Neural crest cell (in vitro differentiated cells): ENCODE measurements around the gene LSM2. TPM values are rescaled to one million over a fixed set of nuclear protein-coding genes. Genes with fewer than 3 reads are reported as not detected.

Experiments used
- DNase-seq: peaks from one replicate; pipeline ENCODE4 v3.0.0; 2021; ENCODE audit warnings: low read depth, mixed read lengths, low spot score
- H3K27ac Mint-ChIP-seq: one replicate; pipeline ENCODE4 v1.8.0; 2021; ENCODE audit warnings: mild to moderate bottlenecking, mixed read lengths; ENCODE audit not compliant: unreplicated experiment
- H3K27me3 Mint-ChIP-seq: 2 replicates; pipeline ENCODE4 v1.8.0; 2021; ENCODE audit warnings: low read depth, mild to moderate bottlenecking, mixed read lengths
- H3K36me3 Mint-ChIP-seq: 2 replicates; pipeline ENCODE4 v1.8.0; 2021; ENCODE audit warnings: low read depth, mild to moderate bottlenecking, mixed read lengths
- H3K4me1 Mint-ChIP-seq: 2 replicates; pipeline ENCODE4 v1.8.0; 2021; ENCODE audit warnings: mixed read lengths
- H3K4me3 Mint-ChIP-seq: one replicate; pipeline ENCODE4 v1.8.0; 2021; ENCODE audit warnings: mild to moderate bottlenecking, mixed read lengths
- H3K9me3 Mint-ChIP-seq: 2 replicates; pipeline ENCODE4 v1.8.0; 2021; ENCODE audit warnings: mixed read lengths
- CTCF ChIP-seq: fragments of 200-600 bp; sonication (generic); conservative IDR thresholded peaks from 2 replicates; pipeline ENCODE4 v1.5.0; 2021; ENCODE audit warnings: antibody characterized with exemption, mild to moderate bottlenecking
- total RNA-seq: library from RNA; stranded (reverse); gene quantifications from 2 replicates; pipeline ENCODE4 v1.2.1, GENCODE V29; 2021

The LSM2 gene
- total RNA-seq, 1 donor from 2014 or later: 135 TPM

- DNase-seq: no peak
- no peaks in the 10 kb centered on the region for H3K9me3 Mint-ChIP-seq
- H3K4me3 Mint-ChIP-seq: no peak overlapping the region
- H3K27me3 Mint-ChIP-seq: no peaks in the 10 kb centered on the region
- no peaks in the 10 kb centered on the region for H3K36me3 Mint-ChIP-seq
- H3K27ac Mint-ChIP-seq: peak overlapping the region; percentile 71
- TF ChIP-seq CTCF: no peak
- no peaks in the 10 kb centered on the region for H3K4me1 Mint-ChIP-seq
Measured at GRCh38 chr6:31775633-31776484, 30.9 kb downstream of the LSM2 start.

- Mint-ChIP-seq H3K27ac (peak overlapping the region; percentile 71), H3K4me1 (no peaks in the 10 kb centered on the region), H3K9me3 (no peaks in the 10 kb centered on the region), H3K36me3 (no peaks in the 10 kb centered on the region), H3K4me3 (no peak overlapping the region), H3K27me3 (no peaks in the 10 kb centered on the region)
- no peak for DNase-seq
- TF ChIP-seq CTCF: no peak
Measured at GRCh38 chr6:31775184-31775583, 31.6 kb downstream of the LSM2 start.

GRCh38 chr6:31771992-31772358 lies 34.8 kb downstream of the LSM2 start:
- Mint-ChIP-seq H3K9me3 (no peaks in the 10 kb centered on the region), H3K27me3 (no peaks in the 10 kb centered on the region), H3K36me3 (no peaks in the 10 kb centered on the region), H3K27ac (no peak overlapping the region), H3K4me3 (no peak overlapping the region), H3K4me1 (peaks cover 4% of the 10 kb centered on the region)
- TF ChIP-seq CTCF: no peak
- no peak for DNase-seq

GRCh38 chr6:31770860-31771259 lies 35.9 kb downstream of the LSM2 start:
- Mint-ChIP-seq H3K9me3 (no peaks in the 10 kb centered on the region), H3K27ac (no peak overlapping the region), H3K36me3 (no peaks in the 10 kb centered on the region), H3K4me3 (no peak overlapping the region), H3K4me1 (peaks cover 9% of the 10 kb centered on the region), H3K27me3 (no peaks in the 10 kb centered on the region)
- DNase-seq: no peak
- no peak for TF ChIP-seq CTCF

GRCh38 chr6:31769684-31770371 lies 36.9 kb downstream of the LSM2 start:
- no peaks in the 10 kb centered on the region for H3K27me3 Mint-ChIP-seq
- peaks cover 9% of the 10 kb centered on the region for H3K4me1 Mint-ChIP-seq
- no peak overlapping the region for H3K27ac Mint-ChIP-seq
- H3K36me3 Mint-ChIP-seq: no peaks in the 10 kb centered on the region
- peak; percentile 75 for TF ChIP-seq CTCF
- no peak overlapping the region for H3K4me3 Mint-ChIP-seq
- peak; percentile 38 for DNase-seq
- no peaks in the 10 kb centered on the region for H3K9me3 Mint-ChIP-seq
